IPS DF 6.9 (cell line): Measurements from ENCODE around the gene APOBEC3A.
"Not testable (repeated sequence)": the region's sequence is repeated elsewhere in the genome, so short reads cannot be mapped to it uniquely, and the experiment has no call there.

ENCODE experiments used
- DNase-seq: peaks from one replicate; pipeline ENCODE4 v3.0.0-alpha.2; 2013; ENCODE audit warnings: low read depth, low spot score
- H3K27ac ChIP-seq: one replicate; pipeline ENCODE4 v1.5.1; 2013; ENCODE audit warnings: low read length, control low read depth
- H3K27me3 ChIP-seq: 2 replicates; pipeline ENCODE4 v1.6.1; 2013; ENCODE audit warnings: mild to moderate bottlenecking, low read length; ENCODE audit not compliant: control insufficient read depth, insufficient read depth
- H3K36me3 ChIP-seq: 2 replicates; pipeline ENCODE4 v1.6.1; 2013; ENCODE audit warnings: low read length; ENCODE audit not compliant: control insufficient read depth, insufficient read depth
- H3K4me1 ChIP-seq: 2 replicates; pipeline ENCODE4 v1.6.1; 2013; ENCODE audit warnings: low read length; ENCODE audit not compliant: control insufficient read depth, insufficient read depth
- H3K4me3 ChIP-seq: 2 replicates; pipeline ENCODE4 v1.5.1; 2013; ENCODE audit warnings: mild to moderate bottlenecking, low read length
- H3K9me3 ChIP-seq: 2 replicates; pipeline ENCODE4 v1.6.1; 2013; ENCODE audit warnings: low read length, inconsistent platforms; ENCODE audit not compliant: control insufficient read depth, insufficient read depth
- WGBS: extraction: QIAGEN DNeasy Blood & Tissue Kit; methylation state at CpG from one replicate; pipeline ENCODE4 v1.1.7; 2013; ENCODE audit warnings: mixed read lengths, missing lambda C conversion rate; ENCODE audit not compliant: insufficient read length, insufficient coverage; 5-methylcytosine and 5-hydroxymethylcytosine counted together

The APOBEC3A gene

DNA sequence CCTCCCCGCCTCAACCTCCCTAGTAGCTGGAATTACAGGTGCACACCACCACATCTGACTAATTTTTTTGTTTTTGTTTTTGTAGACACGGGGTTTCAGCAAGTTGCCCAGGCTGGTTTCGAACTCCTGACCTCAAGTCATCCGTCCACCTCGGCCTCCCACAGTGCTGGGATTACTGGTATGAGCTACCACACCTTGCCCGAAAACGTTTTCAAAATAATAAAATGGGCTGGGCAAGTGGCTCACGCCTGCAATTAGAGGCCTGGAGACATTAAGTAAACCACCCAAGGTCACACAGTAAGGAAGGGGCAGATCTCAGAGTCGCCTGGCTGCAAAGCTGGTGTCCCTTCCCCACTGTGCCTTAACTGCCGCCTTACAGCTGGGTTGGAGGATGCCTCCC, 23.2 kb downstream of the APOBEC3A start:
- not testable (repeated sequence) for H3K27me3 ChIP-seq, H3K9me3 ChIP-seq, H3K27ac ChIP-seq, DNase-seq, H3K4me3 ChIP-seq, H3K4me1 ChIP-seq, H3K36me3 ChIP-seq
- no CpG with 5 or more reads among the region's 10 CpGs for WGBS

DNA sequence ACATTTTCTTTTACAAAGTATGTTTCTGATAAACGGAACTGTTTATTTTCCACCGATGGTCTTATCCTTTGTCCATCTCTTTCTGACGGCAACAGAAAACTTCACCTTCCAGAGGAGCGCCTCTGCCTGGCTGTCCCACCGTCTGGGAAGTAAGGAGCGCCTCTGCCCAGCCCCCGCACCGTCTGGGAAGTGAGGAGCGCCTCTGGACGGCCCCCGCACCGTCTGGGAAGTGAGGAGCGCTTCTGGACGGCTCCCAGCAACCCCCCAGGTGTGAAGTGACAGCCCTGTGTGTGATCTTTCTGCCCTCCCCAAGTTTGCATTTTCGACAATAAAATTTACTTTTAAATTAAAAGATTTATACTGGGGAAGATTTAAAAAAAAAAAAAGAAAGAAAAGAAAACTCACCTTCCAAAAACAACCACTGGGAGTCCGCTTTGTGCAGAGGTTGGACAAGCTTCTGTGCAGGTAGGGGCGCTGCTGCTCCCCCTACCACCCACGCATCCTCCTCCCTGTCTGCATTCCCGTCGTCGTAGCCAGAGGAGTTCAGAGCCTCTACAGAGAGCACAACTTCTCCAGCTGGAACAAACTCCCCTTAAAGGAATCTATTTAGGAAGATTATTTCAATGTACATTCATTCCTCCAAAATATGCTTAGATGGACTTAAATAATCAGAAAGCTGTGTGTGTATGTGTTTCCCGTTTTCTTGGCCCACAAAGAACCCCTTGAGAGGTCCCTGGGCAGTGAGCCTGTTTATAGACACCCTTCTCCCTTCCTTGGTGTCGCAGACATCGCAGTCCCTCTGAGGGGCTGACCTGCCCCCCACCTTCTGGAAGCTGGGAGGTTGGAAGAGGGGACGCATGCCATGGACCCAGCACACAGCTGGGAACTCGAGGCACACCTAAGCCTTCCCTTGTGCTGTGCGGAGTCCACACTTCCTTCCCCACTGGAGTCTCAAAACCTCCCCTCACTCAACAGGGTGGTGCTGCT, 23.9 kb downstream of the APOBEC3A start:
- Histone ChIP-seq H3K36me3 (no peaks in the 10 kb centered on the region), H3K9me3 (no peaks in the 10 kb centered on the region), H3K27me3 (no peaks in the 10 kb centered on the region), H3K4me3 (no peak overlapping the region), H3K4me1 (peaks cover 4% of the 10 kb centered on the region; the same call in 1 of the 2 replicates), H3K27ac (no peak overlapping the region)
- WGBS, result no CpG with 5 or more reads among the region's 27 CpGs
- no peak for DNase-seq

DNA sequence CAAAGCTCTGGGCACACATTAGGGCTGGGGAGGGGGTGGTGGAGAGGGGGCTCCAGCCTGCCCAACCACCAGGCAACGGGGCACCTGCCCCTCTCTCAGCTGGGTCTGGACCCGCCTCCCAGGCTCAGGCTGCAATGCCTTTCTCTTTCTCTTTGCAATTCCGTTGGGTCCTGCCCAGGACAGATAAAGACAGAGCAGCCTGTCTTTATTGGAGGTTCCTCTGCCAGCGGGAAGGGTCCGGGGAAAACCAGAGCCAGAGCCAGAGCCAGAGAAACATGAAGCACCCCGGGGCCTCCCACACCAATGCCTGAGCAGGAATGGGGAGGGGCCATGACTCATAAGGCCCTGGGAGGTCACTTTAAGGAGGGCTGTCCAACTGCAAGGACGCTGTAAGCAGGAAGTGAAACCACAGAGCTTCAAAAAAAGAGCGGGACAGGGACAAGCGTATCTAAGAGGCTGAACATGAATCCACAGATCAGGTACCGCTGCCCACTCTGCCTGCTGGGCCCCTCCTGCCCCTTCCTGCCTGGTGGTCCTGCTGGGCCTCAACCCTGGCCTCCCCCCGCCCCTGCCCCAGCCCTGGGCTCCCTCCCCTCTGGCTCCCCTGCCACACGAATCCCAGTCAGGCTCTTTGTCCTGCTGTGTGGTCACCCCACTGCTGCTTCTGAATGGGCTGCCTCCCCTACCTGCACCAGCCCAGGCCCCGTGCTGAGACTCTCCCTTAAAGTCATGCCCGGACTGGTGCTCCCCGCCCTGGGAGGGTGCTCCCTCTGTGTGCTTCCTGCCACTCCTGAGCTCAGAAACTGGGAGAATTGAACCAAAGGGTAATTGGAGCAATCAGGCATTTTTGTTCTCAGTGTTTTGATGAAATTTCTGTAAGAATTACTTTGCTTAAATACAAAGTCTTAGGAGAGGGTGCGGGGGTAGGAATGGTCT, 24.9 kb downstream of the APOBEC3A start, which contains the start of gene APOBEC3B:
Gene APOBEC3B (plus strand): TSS at position 356 of the 936 bp plus-strand sequence. CDS start 107 bp downstream, at position 463.
- Histone ChIP-seq H3K4me1 (peaks cover 4% of the 10 kb centered on the region; the same call in 1 of the 2 replicates), H3K4me3 (no peak within 1 kb of the TSS), H3K9me3 (no peaks in the 10 kb centered on the region), H3K27me3 (no peaks in the 10 kb centered on the region), H3K27ac (no peak within 1 kb of the TSS), H3K36me3 (no peaks in the 10 kb centered on the region)
- WGBS, result no CpG with 5 or more reads among the region's 16 CpGs
- DNase-seq, result no peak

DNA sequence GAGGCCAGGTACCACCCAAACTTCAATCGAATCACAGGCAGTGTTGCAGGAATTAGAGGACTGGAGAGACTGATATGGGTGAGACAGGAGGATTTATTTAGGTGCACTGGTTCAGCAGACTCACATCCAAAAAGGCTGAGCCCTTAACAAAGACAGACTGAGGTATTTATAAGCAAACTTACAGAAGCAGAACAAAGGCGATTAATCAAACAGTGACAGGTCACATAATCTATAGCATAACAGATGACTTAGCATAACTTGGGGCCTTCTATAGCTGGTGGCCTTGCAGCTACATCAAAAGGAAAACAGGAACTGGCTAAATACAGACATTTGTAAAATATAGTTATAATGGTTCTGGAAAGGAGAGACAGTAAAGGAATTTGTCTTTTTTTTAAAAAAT, 26.8 kb downstream of the APOBEC3A start:
- Histone ChIP-seq H3K4me1 (peaks cover 4% of the 10 kb centered on the region; the same call in 1 of the 2 replicates), H3K4me3 (no peak overlapping the region), H3K27me3 (no peaks in the 10 kb centered on the region), H3K36me3 (no peaks in the 10 kb centered on the region), H3K27ac (no peak overlapping the region), H3K9me3 (no peaks in the 10 kb centered on the region)
- WGBS, result no CpG with 5 or more reads among the region's 2 CpGs
- DNase-seq, result no peak

DNA sequence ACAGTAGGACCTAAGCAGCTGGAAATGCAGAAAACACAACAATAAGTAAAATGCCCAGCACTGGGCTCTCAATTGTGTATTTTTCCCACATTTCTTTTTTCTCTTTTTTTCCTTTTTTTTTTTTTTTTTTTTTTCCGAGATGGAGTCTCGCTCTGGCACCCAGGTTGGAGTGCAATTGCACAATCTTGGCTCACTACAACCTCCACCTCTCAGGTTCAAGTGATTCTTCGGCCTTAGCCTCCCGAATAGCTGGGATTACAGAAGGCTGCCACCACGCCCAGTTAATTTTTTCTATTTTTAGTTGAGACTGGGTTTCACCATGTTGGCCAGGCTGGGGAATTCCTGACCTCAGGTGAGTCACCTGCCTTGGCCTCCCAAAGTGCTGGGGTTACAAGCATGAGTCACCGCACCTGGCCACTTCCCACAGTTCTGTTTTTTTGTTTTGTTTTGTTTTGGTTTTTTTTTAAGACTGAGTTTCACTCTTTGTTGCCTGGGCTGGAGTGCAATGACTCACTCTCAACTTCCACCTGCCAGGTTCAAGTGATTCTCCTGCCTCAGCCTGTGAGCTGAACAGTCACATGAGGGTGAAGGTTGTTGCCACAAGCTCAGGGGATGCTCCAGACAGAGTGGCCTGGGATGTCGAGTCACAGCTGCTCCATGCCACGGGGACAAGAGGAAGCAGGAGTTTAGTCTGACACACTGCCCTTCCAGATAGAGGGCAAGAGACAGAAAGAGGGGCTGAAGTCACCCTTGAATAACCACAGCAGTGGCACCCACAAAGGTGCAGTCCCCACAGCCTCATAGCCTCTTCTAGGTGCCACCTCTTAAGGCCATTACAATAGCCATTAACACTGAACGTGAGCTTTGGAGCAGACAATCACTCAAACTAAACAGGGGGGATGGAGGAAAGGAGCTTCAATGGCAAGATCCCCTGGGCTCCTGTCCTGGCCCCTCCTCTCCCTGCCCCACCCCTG, 27.7 kb downstream of the APOBEC3A start:
- not testable (repeated sequence) for H3K36me3 ChIP-seq, DNase-seq, H3K9me3 ChIP-seq, H3K4me3 ChIP-seq, H3K27me3 ChIP-seq, H3K4me1 ChIP-seq, H3K27ac ChIP-seq
- WGBS, result no CpG with 5 or more reads among the region's 9 CpGs

DNA sequence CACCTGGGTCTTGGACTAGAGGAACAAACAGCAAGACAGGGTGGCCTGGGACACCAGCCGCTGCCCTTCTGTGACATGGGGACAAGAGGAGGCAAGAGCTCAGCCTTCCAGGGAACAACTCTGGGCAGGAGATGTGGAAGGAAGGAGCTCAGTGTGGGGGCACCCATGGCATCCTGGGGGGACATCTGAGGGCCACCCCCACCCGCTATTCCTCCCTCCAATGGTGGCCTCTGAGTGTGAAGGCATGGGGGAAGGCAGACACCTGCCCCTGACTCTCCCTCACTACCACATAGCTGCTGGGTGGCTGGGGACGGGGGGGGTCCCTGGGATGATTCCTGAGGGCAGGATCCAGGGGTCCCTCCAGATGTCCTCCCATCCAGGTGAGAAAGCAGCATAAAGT, 29.2 kb downstream of the APOBEC3A start:
- Histone ChIP-seq H3K27me3 (no peaks in the 10 kb centered on the region), H3K4me3 (no peak overlapping the region), H3K27ac (no peak overlapping the region), H3K4me1 (peaks cover 1% of the 10 kb centered on the region; the same call in 1 of the 2 replicates), H3K36me3 (no peaks in the 10 kb centered on the region), H3K9me3 (no peaks in the 10 kb centered on the region)
- no peak for DNase-seq
- WGBS, result no CpG with 5 or more reads among the region's 3 CpGs

DNA sequence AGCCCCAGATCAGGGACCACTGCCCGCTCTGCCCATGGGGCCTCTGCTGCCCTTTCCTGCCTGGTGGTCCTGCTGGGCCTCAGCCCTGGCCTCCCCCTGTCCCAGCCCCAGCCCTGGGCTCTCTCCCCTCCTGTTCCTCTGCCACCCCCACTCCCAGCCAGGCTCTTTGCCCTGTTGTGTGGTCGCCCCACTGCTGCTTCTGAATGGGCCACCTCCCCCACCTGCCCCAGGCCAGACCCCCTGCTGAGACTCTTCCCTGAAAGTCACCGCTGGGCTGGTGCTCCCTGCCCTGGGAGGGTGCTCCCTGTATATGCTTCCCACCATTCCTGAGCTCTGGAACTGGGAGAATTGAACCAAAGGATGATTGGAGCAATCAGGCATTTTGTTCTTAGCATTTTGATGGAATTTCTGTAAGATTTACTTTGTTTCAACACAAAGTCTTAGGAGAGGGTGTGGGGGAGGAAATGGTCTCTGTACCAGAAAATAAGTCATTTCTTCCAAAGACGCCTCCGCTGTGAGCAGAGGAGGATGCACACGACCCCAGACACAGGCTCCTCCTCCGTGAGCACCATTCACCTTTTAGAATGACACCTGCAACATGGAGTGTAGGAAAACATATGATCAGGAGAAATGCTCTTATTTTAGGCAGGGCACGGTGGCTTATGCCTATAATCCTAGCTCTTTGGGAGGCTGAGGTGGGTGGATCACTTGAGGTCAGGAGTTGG, 29.9 kb downstream of the APOBEC3A start:
- H3K27ac ChIP-seq, result no peak overlapping the region
- no peaks in the 10 kb centered on the region; the same call in 1 of the 2 replicates for H3K4me1 ChIP-seq
- WGBS, result no CpG with 5 or more reads among the region's 8 CpGs
- no peak overlapping the region for H3K4me3 ChIP-seq
- no peaks in the 10 kb centered on the region for H3K9me3 ChIP-seq
- no peak for DNase-seq
- no peaks in the 10 kb centered on the region for H3K27me3 ChIP-seq
- no peaks in the 10 kb centered on the region for H3K36me3 ChIP-seq

DNA sequence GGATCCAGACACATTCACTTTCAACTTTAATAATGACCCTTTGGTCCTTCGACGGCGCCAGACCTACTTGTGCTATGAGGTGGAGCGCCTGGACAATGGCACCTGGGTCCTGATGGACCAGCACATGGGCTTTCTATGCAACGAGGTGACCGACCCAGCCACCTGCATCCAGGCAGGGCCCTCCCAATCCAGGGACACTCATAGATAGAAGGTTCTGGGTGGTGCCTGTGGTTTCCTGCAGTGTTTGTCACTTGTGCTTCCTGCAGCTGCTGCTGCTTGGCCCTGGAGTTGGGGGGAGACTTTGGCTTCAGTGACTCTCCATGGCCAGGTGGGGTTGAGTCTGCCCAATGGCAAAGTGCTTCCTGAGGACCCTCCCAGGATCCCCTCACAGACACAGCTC, 32.1 kb downstream of the APOBEC3A start:
- Histone ChIP-seq H3K36me3 (no peaks in the 10 kb centered on the region), H3K27ac (no peak overlapping the region), H3K4me3 (no peak overlapping the region), H3K27me3 (no peaks in the 10 kb centered on the region), H3K4me1 (no peaks in the 10 kb centered on the region; the same call in 1 of the 2 replicates), H3K9me3 (no peaks in the 10 kb centered on the region)
- no CpG with 5 or more reads among the region's 6 CpGs for WGBS
- DNase-seq, result no peak

DNA sequence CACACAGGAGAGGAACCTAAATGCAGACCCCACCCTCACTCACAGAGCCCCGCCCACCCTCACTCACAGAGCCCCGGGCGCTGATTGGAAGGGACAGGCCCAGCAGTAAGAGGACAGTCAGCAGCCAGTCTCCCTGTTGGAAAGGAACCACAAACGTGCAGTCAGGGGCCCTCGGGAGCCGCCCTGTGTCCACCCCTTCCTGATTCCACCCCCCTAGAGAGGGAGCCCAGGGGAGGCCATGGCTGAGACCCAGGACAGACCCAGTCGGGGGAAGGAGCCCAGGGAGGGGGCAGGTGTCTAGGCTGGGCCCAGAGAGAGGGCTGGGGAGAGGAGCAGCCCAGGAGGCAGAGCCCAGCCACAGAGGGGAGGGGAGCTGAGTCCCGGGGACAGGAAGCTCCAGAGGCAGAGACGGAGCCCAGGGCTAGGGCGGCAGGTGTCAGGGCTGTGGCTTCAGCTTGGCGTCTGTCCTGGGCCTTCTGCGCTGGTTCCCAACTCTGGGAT, 35.5 kb downstream of the APOBEC3A start:
- WGBS, result no CpG with 5 or more reads among the region's 12 CpGs
- not testable (repeated sequence) for H3K9me3 ChIP-seq, H3K27me3 ChIP-seq, H3K27ac ChIP-seq, H3K4me3 ChIP-seq, DNase-seq, H3K4me1 ChIP-seq, H3K36me3 ChIP-seq
